Measurements from ENCODE around the gene GIT1. TPM values are rescaled to one million over a fixed set of nuclear protein-coding genes. Genes with fewer than 3 reads are reported as not detected.

GIT1 gene
- total and polyA plus RNA-seq, 9 of the 15 experiments (the other 6 are each of a cell fraction or from before 2014, with no cell fraction given), result 0.35 to 35.3 (median 17.1) TPM

- no peak for TF ChIP-seq ZNF280B (CRISPR knock-in tag; IDR thresholded peaks at IDR 0.05)
- TF ChIP-seq KLF10 (CRISPR knock-in tag; IDR thresholded peaks at IDR 0.05), result no peak
- no peak for TF ChIP-seq RUNX1 (IDR thresholded peaks at IDR 0.05; ENCODE audit: low read depth)
- TF ChIP-seq ARID3A (IDR thresholded peaks at IDR 0.05; ENCODE audit: borderline replicate concordance, low read depth, low read length), result no peak
- no peak for TF ChIP-seq ATF2 (CRISPR knock-in tag; IDR thresholded peaks at IDR 0.05)
- no peak for TF ChIP-seq SRSF7 (optimal IDR thresholded peaks at IDR 0.05; ENCODE audit: low read depth, low read length)
- no peak for TF ChIP-seq MCM7 (IDR thresholded peaks at IDR 0.05)
- no peak for TF ChIP-seq NFYB (IDR thresholded peaks at IDR 0.05; ENCODE audit: extremely low read depth, insufficient read length)
- TF ChIP-seq HLTF (IDR thresholded peaks at IDR 0.05), result no peak
These were observed 18.9 kb downstream of the GIT1 start (continued) for GRCh38 chr17:29570521-29570920.

Measured in K562 (cell line).